ENCODE results near the gene WDR72. TPM values are rescaled to one million over a fixed set of nuclear protein-coding genes. Genes with fewer than 3 reads are reported as not detected.

WDR72 gene
- polyA plus RNA-seq, 1 of the 3 experiments (the other 2 are of a cell fraction): 0.02 TPM

GRCh38 chr15:53710906-53711305 is 48.6 kb downstream of the WDR72 start (continued):
- TF ChIP-seq IRF3 (IDR thresholded peaks at IDR 0.05; ENCODE audit: low read depth, low read length) (no peak), ELF1 (IDR thresholded peaks at IDR 0.05) (no peak), FOSL2 (IDR thresholded peaks at IDR 0.05; ENCODE audit: borderline replicate concordance, low read depth) (no peak), REST (IDR thresholded peaks at IDR 0.05; ENCODE audit: low read depth, low read length) (no peak), FOXM1 (IDR thresholded peaks at IDR 0.05; ENCODE audit: low read depth) (no peak), NRF1 (IDR thresholded peaks at IDR 0.05; ENCODE audit: low read depth, low read length) (no peak), YY1 (IDR thresholded peaks at IDR 0.05; ENCODE audit: low read depth) (no peak)
- TF ChIP-seq, protein P1, sequence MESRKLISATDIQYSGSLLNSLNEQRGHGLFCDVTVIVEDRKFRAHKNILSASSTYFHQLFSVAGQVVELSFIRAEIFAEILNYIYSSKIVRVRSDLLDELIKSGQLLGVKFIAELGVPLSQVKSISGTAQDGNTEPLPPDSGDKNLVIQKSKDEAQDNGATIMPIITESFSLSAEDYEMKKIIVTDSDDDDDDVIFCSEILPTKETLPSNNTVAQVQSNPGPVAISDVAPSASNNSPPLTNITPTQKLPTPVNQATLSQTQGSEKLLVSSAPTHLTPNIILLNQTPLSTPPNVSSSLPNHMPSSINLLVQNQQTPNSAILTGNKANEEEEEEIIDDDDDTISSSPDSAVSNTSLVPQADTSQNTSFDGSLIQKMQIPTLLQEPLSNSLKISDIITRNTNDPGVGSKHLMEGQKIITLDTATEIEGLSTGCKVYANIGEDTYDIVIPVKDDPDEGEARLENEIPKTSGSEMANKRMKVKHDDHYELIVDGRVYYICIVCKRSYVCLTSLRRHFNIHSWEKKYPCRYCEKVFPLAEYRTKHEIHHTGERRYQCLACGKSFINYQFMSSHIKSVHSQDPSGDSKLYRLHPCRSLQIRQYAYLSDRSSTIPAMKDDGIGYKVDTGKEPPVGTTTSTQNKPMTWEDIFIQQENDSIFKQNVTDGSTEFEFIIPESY (IDR thresholded peaks at IDR 0.05; ENCODE audit: borderline replicate concordance, low read depth): no peak

GRCh38 chr15:53709821-53710220 is 49.6 kb downstream of the WDR72 start:
- Histone ChIP-seq H4K20me1 (ENCODE audit: insufficient read depth) (no peaks in the 10 kb centered on the region), H3K9me3 (no peaks in the 10 kb centered on the region), H3F3A (replicated peaks; ENCODE audit: insufficient read depth) (no peaks in the 10 kb centered on the region), H3K4me3 (ENCODE audit: low read depth in 2 of 2, low read length in 1 of 2) (no peak overlapping the region), H3K27ac (ENCODE audit: low read depth in 2 of 2, low read length in 1 of 2) (no peak overlapping the region), H3K4me1 (ENCODE audit: control insufficient read depth in 1 of 2, insufficient read depth in 2 of 2, low read depth in 1 of 2, low read length in 1 of 2) (no peaks in the 10 kb centered on the region), H3K4me2 (no peak overlapping the region), H3K79me2 (ENCODE audit: insufficient read depth) (no peaks in the 10 kb centered on the region), H3K36me3 (replicated peaks in 1 of 2; ENCODE audit: control insufficient read depth in 1 of 2, insufficient read depth in 2 of 2, low read length in 1 of 2) (no peaks in the 10 kb centered on the region), H2AFZ (ENCODE audit: low read depth) (no peak overlapping the region), H3K9me2 (no peaks in the 10 kb centered on the region), H3K27me3 (ENCODE audit: insufficient read depth) (no peaks in the 10 kb centered on the region; the same call in 1 of the 2 replicates), H3K9ac (no peak overlapping the region)
- no peak for DNase-seq
- CTCF ChIA-PET: interaction anchor here (1.0 to 1.7 kb wide), 2 partner anchors 13 to 15 kb away, joined by 3 read pairs; no protein-coding TSS in a partner anchor
- POLR2A ChIA-PET: no interaction called here
- WGBS (ENCODE audit: low lambda C conversion rate): 9% methylated on average over 2 of the region's 2 CpGs
- TF ChIP-seq, protein P1 (IDR thresholded peaks at IDR 0.05; ENCODE audit: borderline replicate concordance, low read depth): no peak
- TF ChIP-seq RFX5 (IDR thresholded peaks at IDR 0.05; ENCODE audit: low read length) (no peak), GABPA (IDR thresholded peaks at IDR 0.05; ENCODE audit: low read depth) (no peak), FOXJ3 (CRISPR knock-in tag; IDR thresholded peaks at IDR 0.05) (no peak), MAX (IDR thresholded peaks at IDR 0.05; ENCODE audit: low read depth) (no peak), USF1 (IDR thresholded peaks at IDR 0.05; ENCODE audit: borderline replicate concordance, low read depth) (no peak), YY1 (IDR thresholded peaks at IDR 0.05; ENCODE audit: low read depth) (no peak), CHD2 (IDR thresholded peaks at IDR 0.05; ENCODE audit: low read length, partially characterized antibody) (no peak), SIN3A (IDR thresholded peaks at IDR 0.05; ENCODE audit: borderline replicate concordance, low read depth, low read length) (no peak)
- TF ChIP-seq, protein P2, sequence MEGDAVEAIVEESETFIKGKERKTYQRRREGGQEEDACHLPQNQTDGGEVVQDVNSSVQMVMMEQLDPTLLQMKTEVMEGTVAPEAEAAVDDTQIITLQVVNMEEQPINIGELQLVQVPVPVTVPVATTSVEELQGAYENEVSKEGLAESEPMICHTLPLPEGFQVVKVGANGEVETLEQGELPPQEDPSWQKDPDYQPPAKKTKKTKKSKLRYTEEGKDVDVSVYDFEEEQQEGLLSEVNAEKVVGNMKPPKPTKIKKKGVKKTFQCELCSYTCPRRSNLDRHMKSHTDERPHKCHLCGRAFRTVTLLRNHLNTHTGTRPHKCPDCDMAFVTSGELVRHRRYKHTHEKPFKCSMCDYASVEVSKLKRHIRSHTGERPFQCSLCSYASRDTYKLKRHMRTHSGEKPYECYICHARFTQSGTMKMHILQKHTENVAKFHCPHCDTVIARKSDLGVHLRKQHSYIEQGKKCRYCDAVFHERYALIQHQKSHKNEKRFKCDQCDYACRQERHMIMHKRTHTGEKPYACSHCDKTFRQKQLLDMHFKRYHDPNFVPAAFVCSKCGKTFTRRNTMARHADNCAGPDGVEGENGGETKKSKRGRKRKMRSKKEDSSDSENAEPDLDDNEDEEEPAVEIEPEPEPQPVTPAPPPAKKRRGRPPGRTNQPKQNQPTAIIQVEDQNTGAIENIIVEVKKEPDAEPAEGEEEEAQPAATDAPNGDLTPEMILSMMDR (IDR thresholded peaks at IDR 0.05): no peak
